Tibial nerve (tissue), 3 donors: ENCODE data around the gene PSMC4.

Source experiments
- CTCF ChIP-seq, 5 experiments: fragments of 200-600 bp in 3 of 5; fragments of 450-650 bp in 2 of 5; sonication (generic) in 3 of 5; IDR thresholded peaks; one replicate each; pipeline ENCODE4 v1.5.1; 2016 to 2019; ENCODE audit warnings: antibody characterized with exemption in 5 of 5, mild to moderate bottlenecking in 3 of 5, moderate library complexity in 2 of 5
- POLR2A ChIP-seq, 2 donors: fragments of 450-650 bp; IDR thresholded peaks; one replicate each; pipeline ENCODE4 v1.6.1; 2017; ENCODE audit warnings: antibody characterized with exemption in 2 of 2, mild to moderate bottlenecking in 2 of 2, moderate library complexity in 2 of 2

DNA sequence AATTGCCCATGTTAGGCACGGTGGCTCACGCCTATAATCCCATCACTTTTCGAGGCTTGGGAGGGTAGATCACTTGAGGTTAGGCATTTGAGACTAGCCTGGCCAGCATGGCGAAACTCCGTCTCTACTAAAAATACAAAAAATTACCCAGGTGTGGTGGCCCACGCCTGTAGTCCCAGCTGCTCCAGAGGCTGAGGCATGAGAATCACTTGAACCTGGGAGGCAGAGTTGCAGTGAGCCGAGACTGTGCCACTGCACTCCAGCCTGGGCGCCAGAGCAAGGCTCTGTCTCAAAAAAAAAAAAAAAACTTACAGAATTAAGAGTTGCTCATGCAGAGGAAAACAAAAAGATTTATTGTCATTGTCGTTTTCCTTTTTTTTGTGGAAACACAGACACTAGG is 3.4 kb upstream of the PSMC4 start:
- TF ChIP-seq CTCF (IDR thresholded peaks at IDR 0.05) (no peak), POLR2A (IDR thresholded peaks at IDR 0.05) (no peak)
